Measurements from ENCODE around the gene HDDC2.

GRCh38 chr6:125287718-125288117 lies 14.0 kb downstream of the HDDC2 start:
- TF ChIP-seq REST (IDR thresholded peaks at IDR 0.05; ENCODE audit: borderline replicate concordance) (no peak), POLR2AphosphoS5 (IDR thresholded peaks at IDR 0.05) (no peak)
- TF ChIP-seq, protein P1, sequence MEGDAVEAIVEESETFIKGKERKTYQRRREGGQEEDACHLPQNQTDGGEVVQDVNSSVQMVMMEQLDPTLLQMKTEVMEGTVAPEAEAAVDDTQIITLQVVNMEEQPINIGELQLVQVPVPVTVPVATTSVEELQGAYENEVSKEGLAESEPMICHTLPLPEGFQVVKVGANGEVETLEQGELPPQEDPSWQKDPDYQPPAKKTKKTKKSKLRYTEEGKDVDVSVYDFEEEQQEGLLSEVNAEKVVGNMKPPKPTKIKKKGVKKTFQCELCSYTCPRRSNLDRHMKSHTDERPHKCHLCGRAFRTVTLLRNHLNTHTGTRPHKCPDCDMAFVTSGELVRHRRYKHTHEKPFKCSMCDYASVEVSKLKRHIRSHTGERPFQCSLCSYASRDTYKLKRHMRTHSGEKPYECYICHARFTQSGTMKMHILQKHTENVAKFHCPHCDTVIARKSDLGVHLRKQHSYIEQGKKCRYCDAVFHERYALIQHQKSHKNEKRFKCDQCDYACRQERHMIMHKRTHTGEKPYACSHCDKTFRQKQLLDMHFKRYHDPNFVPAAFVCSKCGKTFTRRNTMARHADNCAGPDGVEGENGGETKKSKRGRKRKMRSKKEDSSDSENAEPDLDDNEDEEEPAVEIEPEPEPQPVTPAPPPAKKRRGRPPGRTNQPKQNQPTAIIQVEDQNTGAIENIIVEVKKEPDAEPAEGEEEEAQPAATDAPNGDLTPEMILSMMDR (IDR thresholded peaks at IDR 0.05; ENCODE audit: poor library complexity, severe bottlenecking): no peak
